Progenitor cell of endocrine pancreas (in vitro differentiated cells): ENCODE results near the gene DNASE1L1. TPM values are rescaled to one million over a fixed set of nuclear protein-coding genes. Genes with fewer than 3 reads are reported as not detected.

Experiments
- DNase-seq: peaks from one replicate; pipeline ENCODE4 v3.0.0; 2021; ENCODE audit warnings: low spot score; ENCODE audit not compliant: unreplicated experiment
- H3K27ac Mint-ChIP-seq: 2 replicates; pipeline ENCODE4 v1.8.0; 2021; ENCODE audit warnings: mild to moderate bottlenecking, moderate library complexity, mixed read lengths
- H3K27me3 Mint-ChIP-seq: 2 replicates; pipeline ENCODE4 v1.8.0; 2021; ENCODE audit warnings: mixed read lengths
- H3K36me3 Mint-ChIP-seq: 2 replicates; pipeline ENCODE4 v1.8.0; 2022; ENCODE audit warnings: mixed read lengths; ENCODE audit not compliant: insufficient read depth
- H3K4me1 Mint-ChIP-seq: 2 replicates; pipeline ENCODE4 v1.8.0; 2021; ENCODE audit warnings: low read depth, mixed read lengths
- H3K4me3 Mint-ChIP-seq: 2 replicates; pipeline ENCODE4 v1.8.0; 2021; ENCODE audit warnings: low read depth, mild to moderate bottlenecking, moderate library complexity, mixed read lengths
- H3K9me3 Mint-ChIP-seq: 2 replicates; pipeline ENCODE4 v1.8.0; 2021; ENCODE audit warnings: low read depth, mixed read lengths
- total RNA-seq: library from RNA; stranded (reverse); gene quantifications from 2 replicates; pipeline ENCODE4 v1.2.1, GENCODE V29; 2021
- TF ChIP-seq, protein P1 (sequence below): fragments of 200-600 bp; sonication (generic); IDR thresholded peaks from one replicate; pipeline ENCODE4 v1.5.0; 2021; ENCODE audit warnings: antibody characterized with exemption, mild to moderate bottlenecking; ENCODE audit not compliant: unreplicated experiment

DNASE1L1 gene
- total RNA-seq, 1 donor from 2014 or later, result 12.7 TPM

DNA sequence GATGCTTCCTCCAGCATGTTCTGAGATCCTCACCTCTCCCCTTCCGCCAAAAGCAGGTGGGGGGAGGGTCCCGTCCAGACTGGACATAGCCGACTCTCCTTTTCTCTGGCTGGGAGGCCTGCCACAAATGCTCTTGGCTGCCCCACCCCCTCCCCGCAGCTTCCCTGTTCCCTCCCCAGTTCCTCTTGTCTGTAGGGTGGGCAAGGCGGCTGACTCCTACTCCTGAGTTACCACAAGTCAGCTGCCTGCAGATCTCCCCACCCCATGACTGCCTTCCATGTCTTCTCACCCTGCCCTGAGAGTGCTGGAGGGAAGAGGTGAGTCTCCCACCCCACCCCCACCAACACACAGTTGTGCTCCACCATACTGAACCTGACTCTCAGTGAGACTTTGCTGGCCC, 22.3 kb upstream of the DNASE1L1 start:
- DNase-seq, result no peak
- Mint-ChIP-seq H3K4me3 (no peak overlapping the region), H3K36me3 (peaks cover 9% of the 10 kb centered on the region), H3K27ac (no peak overlapping the region), H3K9me3 (peaks cover 8% of the 10 kb centered on the region), H3K27me3 (no peaks in the 10 kb centered on the region), H3K4me1 (peaks cover 16% of the 10 kb centered on the region)
- TF ChIP-seq, protein P1, sequence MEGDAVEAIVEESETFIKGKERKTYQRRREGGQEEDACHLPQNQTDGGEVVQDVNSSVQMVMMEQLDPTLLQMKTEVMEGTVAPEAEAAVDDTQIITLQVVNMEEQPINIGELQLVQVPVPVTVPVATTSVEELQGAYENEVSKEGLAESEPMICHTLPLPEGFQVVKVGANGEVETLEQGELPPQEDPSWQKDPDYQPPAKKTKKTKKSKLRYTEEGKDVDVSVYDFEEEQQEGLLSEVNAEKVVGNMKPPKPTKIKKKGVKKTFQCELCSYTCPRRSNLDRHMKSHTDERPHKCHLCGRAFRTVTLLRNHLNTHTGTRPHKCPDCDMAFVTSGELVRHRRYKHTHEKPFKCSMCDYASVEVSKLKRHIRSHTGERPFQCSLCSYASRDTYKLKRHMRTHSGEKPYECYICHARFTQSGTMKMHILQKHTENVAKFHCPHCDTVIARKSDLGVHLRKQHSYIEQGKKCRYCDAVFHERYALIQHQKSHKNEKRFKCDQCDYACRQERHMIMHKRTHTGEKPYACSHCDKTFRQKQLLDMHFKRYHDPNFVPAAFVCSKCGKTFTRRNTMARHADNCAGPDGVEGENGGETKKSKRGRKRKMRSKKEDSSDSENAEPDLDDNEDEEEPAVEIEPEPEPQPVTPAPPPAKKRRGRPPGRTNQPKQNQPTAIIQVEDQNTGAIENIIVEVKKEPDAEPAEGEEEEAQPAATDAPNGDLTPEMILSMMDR, result no peak

DNA sequence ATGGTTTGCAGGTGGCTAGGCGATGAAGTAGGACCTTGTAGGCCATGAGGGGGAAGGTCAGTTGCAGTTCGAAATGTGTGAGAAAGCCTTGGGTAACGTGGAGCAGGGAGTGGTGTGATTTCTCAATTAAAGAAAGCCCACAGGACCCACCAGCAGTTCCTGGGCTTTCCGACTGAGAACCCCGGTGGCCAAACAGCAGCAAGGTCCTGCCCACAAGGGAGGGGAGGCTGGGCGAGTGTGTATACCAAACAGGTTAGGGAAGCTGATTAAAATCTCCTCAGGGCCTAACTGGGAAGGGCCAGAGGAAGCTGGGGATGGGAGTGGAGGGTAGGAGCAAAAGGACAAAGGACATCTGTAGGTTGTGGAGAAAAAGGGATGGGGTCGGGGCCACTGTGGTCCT, 21.9 kb upstream of the DNASE1L1 start:
- Mint-ChIP-seq H3K36me3 (peaks cover 9% of the 10 kb centered on the region), H3K27me3 (no peaks in the 10 kb centered on the region), H3K9me3 (peaks cover 8% of the 10 kb centered on the region), H3K27ac (no peak overlapping the region), H3K4me3 (no peak overlapping the region), H3K4me1 (peaks cover 16% of the 10 kb centered on the region)
- TF ChIP-seq, protein P1, result no peak
- DNase-seq, result no peak

DNA sequence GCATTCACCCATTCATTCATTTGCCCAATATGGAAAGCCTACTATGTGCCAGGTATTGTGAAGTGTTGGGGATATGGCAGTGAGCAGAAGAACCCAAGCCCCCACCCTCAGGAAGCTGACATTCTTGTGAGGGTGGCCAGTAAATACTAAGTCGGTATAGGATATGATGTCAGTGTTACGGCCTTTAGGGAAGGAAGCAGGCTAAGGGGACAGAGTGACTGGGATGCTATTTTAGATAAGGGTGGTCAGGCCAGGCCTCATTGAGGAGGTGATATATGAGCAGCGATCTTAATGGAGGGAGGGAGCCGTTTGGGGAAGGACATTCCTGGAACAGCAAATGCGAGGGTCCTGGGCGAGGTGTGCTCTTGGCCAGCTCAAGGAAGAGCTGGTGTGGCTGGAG, 21.4 kb upstream of the DNASE1L1 start:
- no peak overlapping the region for H3K27ac Mint-ChIP-seq
- DNase-seq, result no peak
- H3K27me3 Mint-ChIP-seq, result no peaks in the 10 kb centered on the region
- peaks cover 8% of the 10 kb centered on the region for H3K9me3 Mint-ChIP-seq
- TF ChIP-seq, protein P1, result no peak
- peaks cover 16% of the 10 kb centered on the region for H3K4me1 Mint-ChIP-seq
- H3K4me3 Mint-ChIP-seq, result no peak overlapping the region
- H3K36me3 Mint-ChIP-seq, result peaks cover 9% of the 10 kb centered on the region

DNA sequence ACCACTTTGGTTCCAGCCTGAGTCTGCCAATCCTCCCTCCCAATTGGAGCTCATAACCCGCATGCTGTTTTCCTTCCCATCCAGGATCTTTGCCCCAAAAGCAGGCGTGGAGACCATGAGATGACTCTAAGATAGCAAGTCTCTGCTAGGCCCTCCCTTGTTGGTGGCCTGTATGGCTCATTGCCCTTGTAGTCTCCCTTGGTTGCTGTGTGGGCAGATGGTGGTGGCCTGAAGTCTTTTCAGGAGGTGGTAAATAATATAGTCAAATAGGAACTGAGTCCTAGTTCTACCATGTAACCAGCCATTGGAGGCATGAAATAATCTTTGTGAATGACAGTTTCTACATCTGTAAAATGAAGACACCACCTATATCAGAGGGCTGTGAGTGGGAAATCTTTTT, 20.7 kb upstream of the DNASE1L1 start:
- DNase-seq, result no peak
- H3K27ac Mint-ChIP-seq, result no peak overlapping the region
- no peaks in the 10 kb centered on the region for H3K27me3 Mint-ChIP-seq
- TF ChIP-seq, protein P1, result no peak
- H3K9me3 Mint-ChIP-seq, result peaks cover 8% of the 10 kb centered on the region
- H3K4me3 Mint-ChIP-seq, result peak overlapping the region; percentile 74
- H3K36me3 Mint-ChIP-seq, result peaks cover 9% of the 10 kb centered on the region
- peaks cover 16% of the 10 kb centered on the region for H3K4me1 Mint-ChIP-seq

DNA sequence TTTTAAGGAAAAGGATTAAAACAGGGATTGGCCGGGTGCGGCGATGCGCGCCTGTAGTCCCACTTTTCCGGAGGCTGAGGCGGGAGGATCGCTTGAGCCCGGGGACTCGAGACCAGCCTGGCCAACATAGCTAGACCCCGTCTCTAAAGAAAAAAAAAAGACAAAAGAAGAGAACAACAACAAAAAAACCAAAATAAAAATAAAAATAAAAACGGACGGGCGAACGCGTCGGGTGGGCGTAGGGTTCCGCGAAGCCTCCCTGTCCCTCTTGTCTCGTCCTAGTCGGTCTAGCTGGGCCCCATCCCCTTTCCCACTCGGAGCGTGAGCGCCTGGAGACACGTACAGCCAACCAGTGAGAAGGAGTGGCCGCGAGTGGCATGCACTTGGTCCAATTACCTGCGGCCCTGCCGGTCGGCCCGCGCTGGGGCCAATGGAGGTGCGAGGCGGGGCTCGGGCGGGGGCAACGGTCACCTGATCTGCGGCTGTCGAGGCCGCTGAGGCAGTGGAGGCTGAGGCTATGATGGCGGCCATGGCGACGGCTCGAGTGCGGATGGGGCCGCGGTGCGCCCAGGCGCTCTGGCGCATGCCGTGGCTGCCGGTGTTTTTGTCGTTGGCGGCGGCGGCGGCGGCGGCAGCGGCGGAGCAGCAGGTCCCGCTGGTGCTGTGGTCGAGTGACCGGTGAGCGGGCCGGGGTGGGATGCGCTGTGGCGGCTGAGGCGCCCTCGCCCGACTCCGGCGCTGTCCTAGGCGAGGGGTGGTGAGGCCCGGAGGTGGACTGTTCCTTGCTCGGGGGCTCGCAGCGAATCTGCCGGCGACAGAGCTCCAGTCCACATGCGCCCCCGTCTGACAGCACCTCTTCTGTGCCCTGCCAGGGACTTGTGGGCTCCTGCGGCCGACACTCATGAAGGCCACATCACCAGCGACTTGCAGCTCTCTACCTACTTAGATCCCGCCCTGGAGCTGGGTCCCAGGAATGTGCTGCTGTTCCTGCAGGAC, 19.4 kb upstream of the DNASE1L1 start, which contains the start of gene ATP6AP1:
Gene ATP6AP1, plus strand, starts transcription at position 502 of the 996 bp plus-strand sequence. Its CDS starts 16 bp downstream, at position 518.
- H3K27ac Mint-ChIP-seq, result peak within 1 kb of the TSS; percentile 49
- H3K9me3 Mint-ChIP-seq, result peaks cover 12% of the 10 kb centered on the region
- H3K4me1 Mint-ChIP-seq, result peaks cover 16% of the 10 kb centered on the region
- no peaks in the 10 kb centered on the region for H3K27me3 Mint-ChIP-seq
- TF ChIP-seq, protein P1, result no peak
- DNase-seq, result peak; percentile 80
- peaks cover 9% of the 10 kb centered on the region for H3K36me3 Mint-ChIP-seq
- peak within 1 kb of the TSS; percentile 74 for H3K4me3 Mint-ChIP-seq
